Adrenal gland (tissue), 5 donors: Measurements from ENCODE around the gene TTC23.

Experiments
- CTCF ChIP-seq, 6 experiments: fragments of 450-650 bp in 4 of 6; fragments of 200-600 bp in 2 of 6; sonication (generic) in 1 of 6; IDR thresholded peaks; 1 replicate in 5 of 6; 2 replicates in 1 of 6; pipeline versions ENCODE4 v1.5.1 to v1.8.0; 2016 to 2021; ENCODE audit warnings: antibody characterized with exemption in 6 of 6, mild to moderate bottlenecking in 2 of 6, moderate library complexity in 1 of 6
- POLR2A ChIP-seq, 2 donors: fragments of 450-650 bp; IDR thresholded peaks; one replicate each; pipeline ENCODE4 v1.6.1; 2017; ENCODE audit warnings: antibody characterized with exemption in 2 of 2, mild to moderate bottlenecking in 2 of 2, moderate library complexity in 1 of 2
- donor health status: DM: no; HTN: no; CAD: no.

- no peak for TF ChIP-seq CTCF (IDR thresholded peaks at IDR 0.05)
- no peak for TF ChIP-seq POLR2A (IDR thresholded peaks at IDR 0.05)
Measured at GRCh38 chr15:99182791-99183190, 66.6 kb downstream of the TTC23 start.
